PC-9 (cell line): ENCODE data around the gene TMEM92. TPM values are rescaled to one million over a fixed set of nuclear protein-coding genes. Genes with fewer than 3 reads are reported as not detected.

Experiments used
- BruUV-seq: library from RNA; stranded (reverse); fragments of 400-500 nt; replicated peaks from 2 replicates; lab custom pipeline; 2021; lab: Mats Ljungman, UMichigan
- CTCF ChIA-PET: fragments of 300-600 bp; sonication (Branson Sonifier 250); formaldehyde crosslinking; loops from one replicate; lab custom pipeline; 2022; ENCODE audit warnings: antibody characterized with exemption; lab: Charles Lee
- POLR2A ChIA-PET: fragments of 300-600 bp; sonication (Branson Sonifier 250); formaldehyde crosslinking; loops from one replicate; lab custom pipeline; 2022; ENCODE audit warnings: antibody characterized with exemption; ENCODE audit not compliant: unreplicated experiment; lab: Charles Lee
- DNase-seq, 2 experiments: peaks; one replicate each; pipeline versions ENCODE4 v3.0.0 to v3.0.0-alpha.2; 2015 to 2022; ENCODE audit warnings: mixed read lengths in 1 of 2
- H2AFZ ChIP-seq: fragments of 200-600 bp; sonication (generic); 2 replicates; pipeline ENCODE4 v1.8.1; 2017; ENCODE audit warnings: antibody characterized with exemption
- H3F3A ChIP-seq: fragments of 200-600 bp; sonication (generic); 2 replicates; pipeline ENCODE4 v1.8.1; 2017; ENCODE audit warnings: antibody characterized with exemption, mild to moderate bottlenecking, low read depth; ENCODE audit not compliant: insufficient read depth
- H3K27ac ChIP-seq: fragments of 200-600 bp; sonication (generic); 2 replicates; pipeline ENCODE4 v1.6.1; 2016; ENCODE audit warnings: mixed run types
- H3K27me3 ChIP-seq: fragments of 200-600 bp; sonication (generic); 2 replicates; pipeline ENCODE4 v1.6.1; 2016; ENCODE audit warnings: low read depth, mixed run types; ENCODE audit not compliant: insufficient read depth
- H3K36me3 ChIP-seq: fragments of 200-600 bp; sonication (generic); 2 replicates; pipeline ENCODE4 v1.6.1; 2016; ENCODE audit warnings: low read depth, mixed run types
- H3K4me1 ChIP-seq: fragments of 200-600 bp; sonication (generic); replicated peaks from 2 replicates; pipeline ENCODE4 v1.6.1; 2016; ENCODE audit warnings: mixed run types; ENCODE audit not compliant: insufficient read depth
- H3K4me2 ChIP-seq: fragments of 200-600 bp; sonication (generic); 2 replicates; pipeline ENCODE4 v1.6.1; 2017; ENCODE audit warnings: mixed run types
- H3K4me3 ChIP-seq: fragments of 200-600 bp; sonication (generic); 2 replicates; pipeline ENCODE4 v1.6.1; 2016; ENCODE audit warnings: mixed run types
- H3K79me2 ChIP-seq: fragments of 200-600 bp; sonication (generic); 2 replicates; pipeline ENCODE4 v1.6.1; 2017; ENCODE audit warnings: low read depth, mixed run types
- H3K9me2 ChIP-seq: fragments of 200-600 bp; sonication (generic); 2 replicates; pipeline ENCODE4 v1.8.1; 2017; ENCODE audit warnings: mild to moderate bottlenecking; ENCODE audit not compliant: insufficient read depth
- H3K9me3 ChIP-seq: fragments of 200-600 bp; sonication (generic); 2 replicates; pipeline ENCODE4 v1.8.1; 2016; ENCODE audit warnings: low read depth; ENCODE audit not compliant: insufficient read depth
- H4K20me1 ChIP-seq: fragments of 200-600 bp; sonication (generic); 2 replicates; pipeline ENCODE4 v1.8.1; 2017; ENCODE audit not compliant: insufficient read depth
- EZH2 ChIP-seq: fragments of 200-600 bp; sonication (generic); IDR thresholded peaks from 2 replicates; pipeline ENCODE4 v1.8.0; 2017; ENCODE audit warnings: antibody characterized with exemption, low read depth
- intact Hi-C: fragments of 100-400 bp; cut with micrococcal nuclease; formaldehyde crosslinking; loops from one replicate; pipeline ENCODE4 v1.10.0; 2022; ENCODE audit not compliant: unreplicated experiment
- total RNA-seq: library from RNA; stranded (reverse); gene quantifications from 2 replicates; pipeline ENCODE4 v1.2.3, GENCODE V29; 2021
- TF ChIP-seq, protein P1 (sequence below): fragments of 200-600 bp; sonication (generic); conservative IDR thresholded peaks from 2 replicates; pipeline ENCODE4 v1.6.1; 2017; ENCODE audit warnings: mixed run types, antibody characterized with exemption, mild to moderate bottlenecking, moderate library complexity

The TMEM92 gene
- total RNA-seq, 1 experiment from 2014 or later, result 16.6 TPM

DNA sequence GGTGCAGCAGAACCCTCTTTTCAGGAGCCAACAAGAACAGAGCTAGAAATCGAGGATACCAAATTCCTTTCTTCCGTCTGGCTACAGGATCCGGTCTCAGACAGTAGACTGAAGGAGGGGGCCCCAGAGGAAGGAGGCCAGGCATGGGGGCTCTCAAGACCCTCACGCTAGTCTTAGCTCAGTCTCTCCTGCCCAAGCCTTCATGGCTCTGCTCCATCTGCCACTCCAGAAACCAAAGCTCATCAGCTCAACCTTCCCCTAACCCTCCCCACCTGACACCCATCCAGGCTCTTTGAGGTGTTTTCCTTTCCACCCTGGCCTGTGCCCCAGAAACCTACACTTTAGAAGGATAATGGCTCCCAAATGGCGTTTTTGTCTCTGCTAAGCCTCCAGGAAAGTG, 6.2 kb upstream of the TMEM92 start:
- peak in 1 of 2 experiments; percentile 10 for DNase-seq
- no peaks in the 10 kb centered on the region for H4K20me1 ChIP-seq
- ChIA-PET POLR2A (no interaction called here), CTCF (interaction anchor here (0.5 kb wide), 1 partner anchor 26 kb away, joined by 3 read pairs; no protein-coding TSS in a partner anchor)
- no peak overlapping the region for H3K4me2 ChIP-seq
- no peaks in the 10 kb centered on the region for H3K9me2 ChIP-seq
- no peak for TF ChIP-seq EZH2
- TF ChIP-seq, protein P1, sequence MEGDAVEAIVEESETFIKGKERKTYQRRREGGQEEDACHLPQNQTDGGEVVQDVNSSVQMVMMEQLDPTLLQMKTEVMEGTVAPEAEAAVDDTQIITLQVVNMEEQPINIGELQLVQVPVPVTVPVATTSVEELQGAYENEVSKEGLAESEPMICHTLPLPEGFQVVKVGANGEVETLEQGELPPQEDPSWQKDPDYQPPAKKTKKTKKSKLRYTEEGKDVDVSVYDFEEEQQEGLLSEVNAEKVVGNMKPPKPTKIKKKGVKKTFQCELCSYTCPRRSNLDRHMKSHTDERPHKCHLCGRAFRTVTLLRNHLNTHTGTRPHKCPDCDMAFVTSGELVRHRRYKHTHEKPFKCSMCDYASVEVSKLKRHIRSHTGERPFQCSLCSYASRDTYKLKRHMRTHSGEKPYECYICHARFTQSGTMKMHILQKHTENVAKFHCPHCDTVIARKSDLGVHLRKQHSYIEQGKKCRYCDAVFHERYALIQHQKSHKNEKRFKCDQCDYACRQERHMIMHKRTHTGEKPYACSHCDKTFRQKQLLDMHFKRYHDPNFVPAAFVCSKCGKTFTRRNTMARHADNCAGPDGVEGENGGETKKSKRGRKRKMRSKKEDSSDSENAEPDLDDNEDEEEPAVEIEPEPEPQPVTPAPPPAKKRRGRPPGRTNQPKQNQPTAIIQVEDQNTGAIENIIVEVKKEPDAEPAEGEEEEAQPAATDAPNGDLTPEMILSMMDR, result no peak
- H3K79me2 ChIP-seq, result no peaks in the 10 kb centered on the region
- no peaks in the 10 kb centered on the region for H3K36me3 ChIP-seq
- BruUV-seq, result no TSS peak
- peaks cover 10% of the 10 kb centered on the region; the same call in 1 of the 2 replicates for H3K4me1 ChIP-seq
- intact Hi-C loops, result no loop called here
- H3K9me3 ChIP-seq, result no peaks in the 10 kb centered on the region
- no peak overlapping the region for H2AFZ ChIP-seq
- peaks cover 5% of the 10 kb centered on the region; the same call in 1 of the 2 replicates for H3F3A ChIP-seq
- no peaks in the 10 kb centered on the region; the same call in 1 of the 2 replicates for H3K27me3 ChIP-seq
- H3K27ac ChIP-seq, result no peak overlapping the region
- H3K4me3 ChIP-seq, result no peak overlapping the region

- intact Hi-C loops, result no loop called here
- no peaks in the 10 kb centered on the region for H3K9me2 ChIP-seq
- H3K36me3 ChIP-seq, result no peaks in the 10 kb centered on the region
- H3K4me1 ChIP-seq, result peaks cover 18% of the 10 kb centered on the region; the same call in 1 of the 2 replicates
- BruUV-seq, result no TSS peak
- TF ChIP-seq EZH2, result no peak
- TF ChIP-seq, protein P1, result no peak
- H2AFZ ChIP-seq, result no peak overlapping the region
- H3K27ac ChIP-seq, result no peak overlapping the region
- POLR2A ChIA-PET, result no interaction called here
- H3K4me2 ChIP-seq, result no peak overlapping the region
- H4K20me1 ChIP-seq, result no peaks in the 10 kb centered on the region
- H3K9me3 ChIP-seq, result no peaks in the 10 kb centered on the region
- peaks cover 5% of the 10 kb centered on the region; the same call in 1 of the 2 replicates for H3F3A ChIP-seq
- CTCF ChIA-PET, result no interaction called here
- peak in 1 of 2 experiments; percentile 23 for DNase-seq
- H3K4me3 ChIP-seq, result no peak overlapping the region
- no peaks in the 10 kb centered on the region for H3K79me2 ChIP-seq
- H3K27me3 ChIP-seq, result no peaks in the 10 kb centered on the region; the same call in 1 of the 2 replicates
Observed at GRCh38 chr17:50268743-50269275, 5.5 kb upstream of the TMEM92 start.

- BruUV-seq, result no TSS peak
- POLR2A ChIA-PET, result no interaction called here
- intact Hi-C loops, result loop anchor here (1.0 to 10.0 kb wide), 2 partner anchors 28 to 205 kb away; partner anchors contain the start of gene RSAD1
Observed at GRCh38 chr17:50269477-50270434, 4.5 kb upstream of the TMEM92 start.

More at GRCh38 chr17:50269477-50270434, 4.5 kb upstream of the TMEM92 start:
- H3K4me2 ChIP-seq, result no peak overlapping the region
- no peak overlapping the region for H2AFZ ChIP-seq
- CTCF ChIA-PET, result no interaction called here
- H3K4me3 ChIP-seq, result no peak overlapping the region
- H3K9me3 ChIP-seq, result no peaks in the 10 kb centered on the region
- peak; percentile 46 to 59 for DNase-seq
- H3K4me1 ChIP-seq, result peaks cover 22% of the 10 kb centered on the region
- peaks cover 5% of the 10 kb centered on the region; the same call in 1 of the 2 replicates for H3F3A ChIP-seq
- H3K36me3 ChIP-seq, result no peaks in the 10 kb centered on the region
- no peaks in the 10 kb centered on the region; the same call in 1 of the 2 replicates for H3K27me3 ChIP-seq
- no peak overlapping the region for H3K27ac ChIP-seq
- H4K20me1 ChIP-seq, result no peaks in the 10 kb centered on the region
- no peaks in the 10 kb centered on the region for H3K9me2 ChIP-seq
- TF ChIP-seq, protein P1, result peak; percentile 92
- no peak for TF ChIP-seq EZH2
- no peaks in the 10 kb centered on the region for H3K79me2 ChIP-seq
